ENCODE measurements around the gene SRL. TPM values are rescaled to one million over a fixed set of nuclear protein-coding genes. Genes with fewer than 3 reads are reported as not detected.

Gene SRL
- total and polyA plus RNA-seq, 2 experiments from 2014 or later: not detected

- H2AFZ ChIP-seq: peak overlapping the region; percentile 48; the same call in 1 of the 2 replicates
Observed at GRCh38 chr16:4231367-4231766, 10.5 kb downstream of the SRL start.

More at GRCh38 chr16:4231367-4231766, 10.5 kb downstream of the SRL start:
- H4K20me1 ChIP-seq (replicated peaks; ENCODE audit: insufficient read depth): no peaks in the 10 kb centered on the region
- Mint-ChIP-seq H3K36me3 (ENCODE audit: low read depth) (no peaks in the 10 kb centered on the region), H3K4me3 (no peak overlapping the region), H3K27me3 (ENCODE audit: insufficient read depth, low read depth, poor library complexity) (peaks cover 17% of the 10 kb centered on the region), H3K4me1 (no peaks in the 10 kb centered on the region), H3K27ac (no peak overlapping the region), H3K9me3 (no peaks in the 10 kb centered on the region; the same call in 2 of the 3 replicates)
- no peak overlapping the region for H3K4me2 ChIP-seq
- no peak for DNase-seq (ENCODE audit: low spot score)
- H3K4me1 ChIP-seq (ENCODE audit: insufficient read depth): no peaks in the 10 kb centered on the region
- H3K4me3 ChIP-seq: no peak overlapping the region
- H3K36me3 ChIP-seq (ENCODE audit: insufficient read depth): no peaks in the 10 kb centered on the region
- H3K79me2 ChIP-seq (replicated peaks; ENCODE audit: insufficient read depth): no peaks in the 10 kb centered on the region
- no peaks in the 10 kb centered on the region for H3K27me3 ChIP-seq (ENCODE audit: insufficient read depth)
- no peak overlapping the region for H3K27ac ChIP-seq (ENCODE audit: low read depth)
- peaks cover 9% of the 10 kb centered on the region for H3K9me2 ChIP-seq (ENCODE audit: insufficient read depth)
- H3F3A ChIP-seq (replicated peaks; ENCODE audit: low read depth): 0 out of 2 replicates have a peak, but pooled peaks cover 2% of the 10 kb centered on the region
- TF ChIP-seq EZH2phosphoT487 (IDR thresholded peaks at IDR 0.05; ENCODE audit: unreplicated experiment) (no peak), EZH2 (IDR thresholded peaks at IDR 0.05; ENCODE audit: low read depth, unreplicated experiment) (no peak), ZNF462 (CRISPR knock-in tag; IDR thresholded peaks at IDR 0.05) (no peak), ZNF331 (CRISPR knock-in tag; IDR thresholded peaks at IDR 0.05; ENCODE audit: low read depth) (no peak), JUNB (IDR thresholded peaks at IDR 0.05; ENCODE audit: unreplicated experiment) (no peak), CREB1 (CRISPR knock-in tag; IDR thresholded peaks at IDR 0.05; ENCODE audit: low read depth) (no peak), POLR2AphosphoS5 (IDR thresholded peaks at IDR 0.05; ENCODE audit: low read depth) (no peak), NANOG (IDR thresholded peaks at IDR 0.05; ENCODE audit: borderline replicate concordance) (no peak), ETS1 (IDR thresholded peaks at IDR 0.05) (no peak)
- no peak for ATAC-seq

All from GM23338 (cell line).